Cardiac fibroblast (primary cell): ENCODE results near the gene EGF.
"Not testable (repeated sequence)": the region's sequence is repeated elsewhere in the genome, so short reads cannot be mapped to it uniquely, and the experiment has no call there.

Source experiments
- DNase-seq, 2 donors: peaks; one replicate each; pipeline versions ENCODE4 v3.0.0 to v3.0.0-alpha.2; 2010; ENCODE audit warnings: low read depth in 2 of 2
- H3K4me3 ChIP-seq, 2 donors: replicated peaks in 1 of 2; 1 replicate in 1 of 2; 2 replicates in 1 of 2; pipeline ENCODE4 v1.5.1; 2011; ENCODE audit warnings: low read depth in 2 of 2, low read length in 2 of 2, mild to moderate bottlenecking in 2 of 2, moderate library complexity in 1 of 2
- TF ChIP-seq, protein P1 (sequence below): IDR thresholded peaks from one replicate; pipeline ENCODE4 v1.5.1; 2011; ENCODE audit warnings: low read depth, mild to moderate bottlenecking, low read length, inconsistent platforms

EGF gene

DNA sequence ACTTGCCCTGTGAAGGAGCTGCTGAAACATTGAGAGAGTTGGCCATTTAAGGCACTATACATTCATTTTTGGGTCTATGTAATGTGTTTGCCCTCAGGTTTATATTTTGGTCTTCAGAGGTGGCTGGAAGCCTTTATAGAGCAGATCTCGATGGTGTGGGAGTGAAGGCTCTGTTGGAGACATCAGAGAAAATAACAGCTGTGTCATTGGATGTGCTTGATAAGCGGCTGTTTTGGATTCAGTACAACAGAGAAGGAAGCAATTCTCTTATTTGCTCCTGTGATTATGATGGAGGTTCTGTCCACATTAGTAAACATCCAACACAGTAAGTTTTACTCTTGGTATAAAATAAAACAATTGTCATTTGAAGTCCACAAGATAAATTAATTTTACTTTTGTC lies 31.1 kb downstream of the EGF start:
- TF ChIP-seq, protein P1, sequence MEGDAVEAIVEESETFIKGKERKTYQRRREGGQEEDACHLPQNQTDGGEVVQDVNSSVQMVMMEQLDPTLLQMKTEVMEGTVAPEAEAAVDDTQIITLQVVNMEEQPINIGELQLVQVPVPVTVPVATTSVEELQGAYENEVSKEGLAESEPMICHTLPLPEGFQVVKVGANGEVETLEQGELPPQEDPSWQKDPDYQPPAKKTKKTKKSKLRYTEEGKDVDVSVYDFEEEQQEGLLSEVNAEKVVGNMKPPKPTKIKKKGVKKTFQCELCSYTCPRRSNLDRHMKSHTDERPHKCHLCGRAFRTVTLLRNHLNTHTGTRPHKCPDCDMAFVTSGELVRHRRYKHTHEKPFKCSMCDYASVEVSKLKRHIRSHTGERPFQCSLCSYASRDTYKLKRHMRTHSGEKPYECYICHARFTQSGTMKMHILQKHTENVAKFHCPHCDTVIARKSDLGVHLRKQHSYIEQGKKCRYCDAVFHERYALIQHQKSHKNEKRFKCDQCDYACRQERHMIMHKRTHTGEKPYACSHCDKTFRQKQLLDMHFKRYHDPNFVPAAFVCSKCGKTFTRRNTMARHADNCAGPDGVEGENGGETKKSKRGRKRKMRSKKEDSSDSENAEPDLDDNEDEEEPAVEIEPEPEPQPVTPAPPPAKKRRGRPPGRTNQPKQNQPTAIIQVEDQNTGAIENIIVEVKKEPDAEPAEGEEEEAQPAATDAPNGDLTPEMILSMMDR: no peak
- DNase-seq: no peak
- no peak overlapping the region for H3K4me3 ChIP-seq

GRCh38 chr4:109944591-109944990 lies 31.9 kb downstream of the EGF start:
- no peak for DNase-seq
- TF ChIP-seq, protein P1: no peak
- no peak overlapping the region for H3K4me3 ChIP-seq

DNA sequence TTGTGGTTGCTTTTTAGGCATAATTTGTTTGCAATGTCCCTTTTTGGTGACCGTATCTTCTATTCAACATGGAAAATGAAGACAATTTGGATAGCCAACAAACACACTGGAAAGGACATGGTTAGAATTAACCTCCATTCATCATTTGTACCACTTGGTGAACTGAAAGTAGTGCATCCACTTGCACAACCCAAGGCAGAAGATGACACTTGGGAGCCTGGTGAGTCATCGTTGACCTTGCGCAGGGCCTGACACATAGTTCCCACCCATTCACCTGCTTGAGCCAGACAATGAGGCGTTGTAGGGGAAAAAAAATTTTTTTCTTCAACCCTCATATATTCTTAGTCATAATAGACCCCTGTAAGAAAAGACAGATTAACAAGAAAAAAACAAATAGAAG lies 32.4 kb downstream of the EGF start:
- H3K4me3 ChIP-seq: no peak overlapping the region

GRCh38 chr4:109946120-109946519 lies 33.4 kb downstream of the EGF start:
- TF ChIP-seq, protein P1: no peak
- no peak overlapping the region for H3K4me3 ChIP-seq
- DNase-seq: no peak

More for the DNA sequence above, 32.4 kb downstream of the EGF start:
- peak in 1 of 2 donors; percentile 38 for DNase-seq
- TF ChIP-seq, protein P1: no peak

GRCh38 chr4:109947457-109947856 lies 34.8 kb downstream of the EGF start:
- peak in 1 of 2 donors; percentile 74 for DNase-seq

DNA sequence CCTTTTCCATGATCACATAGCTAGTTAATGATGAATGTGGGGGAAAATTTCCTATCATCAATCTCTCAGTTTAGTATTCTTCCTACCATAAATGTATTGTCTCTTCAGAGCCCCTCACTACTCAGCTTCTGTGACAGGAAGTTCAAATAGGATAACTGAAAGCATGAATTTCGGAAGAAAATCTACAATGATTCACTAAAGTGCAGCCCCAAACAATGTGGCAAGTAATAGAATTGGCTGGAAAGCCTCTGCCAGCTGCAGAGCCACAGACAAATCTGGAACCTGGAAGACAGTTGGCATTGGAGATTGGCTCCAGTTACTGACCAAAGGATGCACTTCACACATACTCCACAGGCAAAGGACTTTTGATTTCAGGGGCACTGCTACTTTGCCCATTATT lies 35.2 kb downstream of the EGF start:
- TF ChIP-seq, protein P1: no peak
- peak in 1 of 2 donors; percentile 13 for DNase-seq
- no peak overlapping the region for H3K4me3 ChIP-seq

More at GRCh38 chr4:109947457-109947856, 34.8 kb downstream of the EGF start:
- no peak overlapping the region for H3K4me3 ChIP-seq
- TF ChIP-seq, protein P1: no peak

DNA sequence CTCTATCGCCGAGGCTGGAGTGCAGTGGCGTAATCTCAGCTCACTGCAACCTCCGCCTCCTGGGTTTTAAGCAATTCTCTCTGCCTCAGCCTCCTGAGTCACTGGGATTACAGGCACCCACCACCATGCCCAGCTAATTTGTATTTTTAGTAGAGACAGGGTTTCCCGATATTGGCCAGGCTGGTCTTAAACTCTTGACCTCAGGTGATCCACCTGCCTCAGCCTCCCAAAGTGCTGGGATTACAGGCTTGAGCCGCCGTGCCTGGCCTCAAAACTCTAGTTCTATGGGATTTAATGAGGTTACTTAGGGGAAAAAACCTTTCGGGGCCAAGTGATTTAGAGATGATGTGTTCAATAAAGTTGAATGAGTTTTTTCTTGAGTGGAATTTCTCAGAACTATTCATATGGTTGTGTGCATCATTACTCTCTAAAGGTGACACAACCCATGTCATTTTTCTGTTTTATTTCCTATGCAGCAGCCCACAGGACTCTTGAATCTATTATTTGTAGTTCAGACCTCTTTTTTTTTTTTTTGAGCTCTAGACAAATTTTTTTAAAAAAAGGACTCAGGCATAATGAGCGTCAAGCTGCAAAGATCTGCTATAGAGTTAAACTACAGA lies 36.5 kb downstream of the EGF start:
- not testable (repeated sequence) for H3K4me3 ChIP-seq, DNase-seq
